Adipose tissue (tissue), 3 donors: ENCODE results near the gene CRAMP1. TPM values are rescaled to one million over a fixed set of nuclear protein-coding genes. Genes with fewer than 3 reads are reported as not detected.
"Not testable (repeated sequence)": the region's sequence is repeated elsewhere in the genome, so short reads cannot be mapped to it uniquely, and the experiment has no call there.

Experiments used
- H3K27ac ChIP-seq: one replicate; pipeline ENCODE4 v1.5.1; 2013; ENCODE audit warnings: low read depth, low read length
- WGBS, 3 donors: extraction: QIAGEN DNeasy Blood & Tissue Kit; methylation state at CpG; one replicate each; pipeline ENCODE4 v1.1.7; 2013; 5-methylcytosine and 5-hydroxymethylcytosine counted together
- polyA plus RNA-seq, 3 donors: library from polyadenylated mRNA; stranded (reverse); fragments of 200-250 nt; gene quantifications; one replicate each; pipeline ENCODE4 v1.2.3, GENCODE V29; 2013
- donor health status: healthy with polysubstance abuse.
- donor health status: Bipolar disorder and iron deficiency.
- donor health status: healthy.

Gene CRAMP1
- polyA plus RNA-seq, 3 donors = 4.1 to 9.3 (median 7.1) TPM

DNA sequence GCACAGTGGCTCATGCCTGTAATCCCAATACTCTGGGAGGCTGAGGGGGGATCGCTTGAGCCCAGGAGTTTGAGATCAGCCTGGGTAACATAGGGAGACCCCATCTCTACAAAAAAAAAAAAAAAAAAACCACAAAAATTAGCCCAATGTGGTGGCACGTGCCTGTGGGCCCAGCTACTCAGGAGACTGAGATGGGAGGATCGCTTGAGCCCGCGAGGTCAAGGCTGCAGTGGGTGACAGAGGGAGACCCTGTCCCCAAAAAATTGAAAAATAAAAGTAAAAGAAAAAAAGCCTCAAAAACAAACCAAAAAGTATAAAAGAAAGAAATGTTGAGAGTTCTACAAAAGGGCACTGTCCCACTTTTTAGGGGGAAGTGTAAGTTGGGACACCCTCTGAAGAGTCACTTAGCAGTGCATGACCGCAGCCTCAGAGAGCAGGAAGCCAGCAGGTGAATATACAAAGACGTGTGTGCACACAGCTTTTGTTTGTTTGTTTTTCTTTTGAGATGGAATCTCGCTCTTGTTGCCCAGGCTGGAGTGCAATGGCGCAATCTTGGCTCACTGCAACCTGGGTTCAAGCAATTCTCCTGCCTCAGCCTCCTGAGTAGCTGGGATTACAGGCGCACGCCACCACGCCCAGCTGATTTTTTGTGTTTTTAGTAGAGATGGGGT is 107.5 kb downstream of the CRAMP1 start:
- 80 to 84% (median 81%) methylated on average over 12 of the region's 12 CpGs for whole genome bisulfite sequencing, 3 donors
- not testable (repeated sequence) for H3K27ac ChIP-seq

DNA sequence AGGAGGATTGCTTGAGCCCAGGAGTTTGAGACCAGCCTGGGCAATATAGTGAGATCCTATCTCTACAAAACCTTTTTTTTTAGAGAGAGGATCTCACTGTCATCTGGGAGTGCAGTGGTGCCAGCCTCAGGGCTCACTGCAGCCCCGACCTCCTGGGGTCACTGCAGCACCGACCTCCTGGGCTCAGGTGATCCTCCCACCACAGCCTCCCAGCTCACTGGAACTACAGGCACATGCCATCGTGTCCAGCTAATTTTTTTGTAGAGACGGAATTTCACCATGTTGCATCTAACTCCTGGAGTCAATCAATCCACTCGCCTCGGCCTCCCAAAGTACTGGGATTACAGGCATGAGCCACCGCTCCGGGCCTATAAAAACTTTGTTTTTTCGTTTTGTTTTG is 109.2 kb downstream of the CRAMP1 start:
- WGBS, 3 donors = 94 to 96% (median 94%) methylated on average over 9 of the region's 9 CpGs
- H3K27ac ChIP-seq = no peak overlapping the region

DNA sequence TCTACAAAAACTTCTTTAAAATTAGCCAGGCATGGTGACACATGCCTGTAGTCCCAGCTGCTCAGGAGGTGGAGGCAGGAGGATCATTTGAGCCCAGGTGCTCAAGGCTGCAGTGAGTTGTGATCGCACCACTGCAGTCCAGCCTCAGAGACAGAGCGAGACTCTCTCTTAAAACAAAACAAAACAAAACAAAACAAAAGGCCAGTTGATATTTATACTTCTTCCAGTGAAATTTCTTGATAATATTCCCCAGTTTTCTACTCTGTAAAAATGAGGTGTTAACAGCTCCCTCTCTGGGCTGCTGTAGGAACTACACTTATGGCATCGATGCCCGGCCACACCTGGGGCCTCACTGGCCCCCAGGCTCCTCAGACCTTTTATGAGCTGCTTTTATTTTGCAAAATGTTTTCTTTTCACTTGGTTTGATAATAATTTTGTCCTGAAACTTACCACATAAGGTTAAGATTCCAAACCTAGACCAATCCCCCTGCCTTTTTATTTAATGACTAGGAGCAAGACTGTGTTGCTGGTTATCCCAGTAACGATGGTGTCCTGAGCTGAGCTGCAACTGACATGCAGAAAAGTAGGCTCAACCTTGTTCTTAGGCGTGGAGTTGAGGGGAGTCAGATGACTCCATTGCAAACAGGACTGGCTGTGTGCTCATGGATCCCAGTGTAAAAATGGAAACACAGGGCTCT is 111.4 kb downstream of the CRAMP1 start:
- 43 to 57% (median 51%) methylated on average over 6 of the region's 6 CpGs for WGBS, 3 donors
- H3K27ac ChIP-seq = no peak overlapping the region

DNA sequence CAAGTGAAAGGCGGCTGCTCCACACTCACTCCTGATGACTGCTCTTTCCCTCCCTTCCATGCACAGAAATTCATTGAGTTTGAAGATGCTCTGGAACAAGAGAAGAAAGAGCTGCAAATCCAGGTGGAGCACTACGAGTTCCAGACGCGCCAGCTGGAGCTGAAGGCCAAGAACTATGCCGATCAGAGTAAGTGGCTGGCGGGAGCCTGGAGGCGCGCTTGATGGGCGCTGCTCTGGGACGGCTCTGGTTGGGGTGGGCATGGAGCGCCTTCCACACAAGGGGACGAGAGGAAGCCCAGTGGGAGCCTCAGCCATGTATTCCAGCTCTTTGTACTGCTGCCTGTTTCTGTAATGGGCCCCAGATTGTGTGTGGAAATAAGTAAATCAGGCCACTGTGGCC is 112.3 kb downstream of the CRAMP1 start:
- WGBS, 3 donors = 90 to 96% (median 92%) methylated on average over 12 of the region's 12 CpGs
- no peak overlapping the region for H3K27ac ChIP-seq

DNA sequence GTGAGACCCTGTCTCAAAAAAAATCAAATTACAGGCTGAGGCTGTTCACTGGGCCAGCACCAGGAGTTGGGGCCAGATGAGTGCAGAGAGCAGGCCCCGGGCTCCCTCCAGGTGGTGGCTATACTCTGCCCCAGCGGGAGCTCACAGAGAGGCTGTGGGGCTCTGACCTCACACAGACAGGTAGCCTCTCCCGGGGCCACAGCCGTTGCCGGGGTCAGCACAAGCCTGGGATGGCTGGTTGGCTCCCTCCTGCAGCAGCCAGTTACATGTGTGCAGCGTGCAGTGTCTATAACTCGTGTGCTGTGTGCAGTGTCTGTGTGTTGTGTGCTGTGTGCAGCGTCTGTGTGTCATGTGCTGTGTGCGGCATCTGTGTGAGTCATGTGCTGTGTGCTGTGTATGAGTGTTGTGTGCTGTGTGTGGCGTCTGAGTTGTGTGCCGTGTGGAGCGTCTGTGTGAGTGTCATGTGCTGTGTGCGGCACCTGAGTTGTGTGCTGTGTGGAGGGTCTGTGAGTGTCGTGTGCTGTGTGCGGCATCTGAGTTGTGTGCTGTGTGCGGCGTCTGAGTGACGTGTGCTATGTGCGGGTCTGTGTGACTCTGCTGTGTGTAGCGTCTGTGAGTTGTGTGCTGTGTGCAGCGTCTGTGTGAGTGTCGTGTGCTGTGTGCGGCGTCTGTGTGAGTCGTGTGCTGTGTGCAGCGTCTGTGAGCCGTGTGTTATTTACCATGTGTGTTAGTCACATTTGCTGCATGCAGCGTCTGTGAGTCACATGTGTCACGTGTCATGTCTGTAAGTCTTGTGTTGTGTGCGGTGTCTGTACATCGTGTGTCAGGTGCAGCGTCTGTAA is 114.7 kb downstream of the CRAMP1 start:
- 93 to 95% (median 94%) methylated on average over 32 of the region's 32 CpGs for WGBS, 3 donors
- H3K27ac ChIP-seq = no peak overlapping the region

Other genes starting within 250 kb of the CRAMP1 start
- 10 to 100 TPM in 2 of 3 donors, 1 to 10 TPM in 1; 7.2 to 12.7 (median 11.3) TPM for gene UNKL, start 197.7 kb upstream of the CRAMP1 start, polyA plus RNA-seq
- gene UQCC4, start 191.6 kb upstream of the CRAMP1 start, polyA plus RNA-seq = 10 to 100 TPM; 10.1 to 25.7 (median 16.8) TPM
- under 1 TPM in 1 of 3 donors, not detected in 2; 0.24 TPM for gene PERCC1, start 181.3 kb upstream of the CRAMP1 start, polyA plus RNA-seq
- under 1 TPM; 0.24 to 0.56 (median 0.55) TPM for gene CCDC154, start 167.8 kb upstream of the CRAMP1 start, polyA plus RNA-seq
- 10 to 100 TPM; 31.5 to 51.7 (median 33.9) TPM for gene CLCN7, start 137.3 kb upstream of the CRAMP1 start, polyA plus RNA-seq
- gene PTX4, start 123.4 kb upstream of the CRAMP1 start, polyA plus RNA-seq = under 1 TPM in 1 of 3 donors, not detected in 2; 0.07 TPM
- 10 to 100 TPM; 29.7 to 47.7 (median 39.2) TPM for gene TELO2, start 119.0 kb upstream of the CRAMP1 start, polyA plus RNA-seq
- gene TMEM204, start 78.7 kb upstream of the CRAMP1 start, polyA plus RNA-seq = 10 to 100 TPM; 15.1 to 48.6 (median 39.8) TPM
- gene IFT140, start 288 bp upstream of the CRAMP1 start, polyA plus RNA-seq = 10 to 100 TPM in 1 of 3 donors, 1 to 10 TPM in 2; 6.5 to 12.6 (median 8.1) TPM
- gene JPT2, start 65.9 kb downstream of the CRAMP1 start, polyA plus RNA-seq = 10 to 100 TPM; 17.9 to 24.9 (median 19.9) TPM
- gene MAPK8IP3, start 93.8 kb downstream of the CRAMP1 start, polyA plus RNA-seq = 10 to 100 TPM; 34.6 to 60.5 (median 43.7) TPM
- gene NME3, start 159.2 kb downstream of the CRAMP1 start, polyA plus RNA-seq = 10 to 100 TPM; 60.5 to 88.3 (median 79.7) TPM
- gene EME2, start 160.4 kb downstream of the CRAMP1 start, polyA plus RNA-seq = 1 to 10 TPM; 4.6 to 8.0 (median 7.7) TPM
- gene MRPS34, start 160.8 kb downstream of the CRAMP1 start, polyA plus RNA-seq = 100 to 1,000 TPM in 2 of 3 donors, 10 to 100 TPM in 1; 71.0 to 120 (median 108) TPM
- gene SPSB3, start 170.2 kb downstream of the CRAMP1 start, polyA plus RNA-seq = 10 to 100 TPM; 73.8 to 87.2 (median 76.2) TPM
- gene NUBP2, start 170.6 kb downstream of the CRAMP1 start, polyA plus RNA-seq = 10 to 100 TPM; 53.8 to 71.8 (median 59.2) TPM
- gene IGFALS, start 181.3 kb downstream of the CRAMP1 start, polyA plus RNA-seq = 1 to 10 TPM in 2 of 3 donors, under 1 TPM in 1; 0.45 to 1.5 (median 1.4) TPM
- gene HAGH, start 214.5 kb downstream of the CRAMP1 start, polyA plus RNA-seq = 100 to 1,000 TPM in 1 of 3 donors, 10 to 100 TPM in 2; 63.9 to 121 (median 71.3) TPM
- gene FAHD1, start 214.8 kb downstream of the CRAMP1 start, polyA plus RNA-seq = 10 to 100 TPM; 16.0 to 28.5 (median 21.1) TPM